ENCODE results near the gene EMP1.
A peak's percentile ranks its signal among the peaks of the same experiment; 100 is the strongest.

EMP1 gene

DNA sequence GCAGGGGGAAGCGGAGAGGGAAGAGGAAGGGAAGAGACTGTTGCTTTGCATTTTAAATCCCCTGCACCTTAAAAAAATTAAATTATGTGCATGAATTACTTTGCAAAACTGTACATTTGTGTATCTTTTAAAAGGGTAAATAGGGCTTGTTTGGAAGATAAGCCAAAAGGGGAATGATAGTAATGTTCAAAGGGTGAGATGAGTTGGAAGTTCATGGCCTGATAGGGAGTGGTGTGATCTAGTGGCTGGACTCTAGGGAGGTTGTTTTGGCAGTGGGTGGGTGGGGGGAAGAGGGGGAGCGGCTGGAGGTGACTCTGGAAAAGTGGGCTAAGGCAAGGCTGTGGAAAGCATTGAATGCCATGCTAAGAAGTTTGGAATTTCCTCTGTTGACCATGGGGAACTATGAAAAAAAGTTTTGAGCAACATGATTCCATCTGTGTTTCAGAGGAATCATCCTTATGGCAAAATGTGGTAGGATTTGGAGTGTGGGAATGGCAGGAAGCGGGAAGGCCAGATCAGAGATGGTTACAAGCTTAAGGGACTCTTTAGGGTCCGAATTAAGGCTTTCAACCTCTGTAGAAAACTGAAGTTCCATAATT, 25.5 kb upstream of the EMP1 start:
- DNase-seq, result no peak
- in situ Hi-C loops (cut with HindIII; ENCODE audit: low pct_ligation_motif_present, low pct_unique_long_range_greater_than_20kb, low sequenced_read_pairs), result no loop called here

DNA sequence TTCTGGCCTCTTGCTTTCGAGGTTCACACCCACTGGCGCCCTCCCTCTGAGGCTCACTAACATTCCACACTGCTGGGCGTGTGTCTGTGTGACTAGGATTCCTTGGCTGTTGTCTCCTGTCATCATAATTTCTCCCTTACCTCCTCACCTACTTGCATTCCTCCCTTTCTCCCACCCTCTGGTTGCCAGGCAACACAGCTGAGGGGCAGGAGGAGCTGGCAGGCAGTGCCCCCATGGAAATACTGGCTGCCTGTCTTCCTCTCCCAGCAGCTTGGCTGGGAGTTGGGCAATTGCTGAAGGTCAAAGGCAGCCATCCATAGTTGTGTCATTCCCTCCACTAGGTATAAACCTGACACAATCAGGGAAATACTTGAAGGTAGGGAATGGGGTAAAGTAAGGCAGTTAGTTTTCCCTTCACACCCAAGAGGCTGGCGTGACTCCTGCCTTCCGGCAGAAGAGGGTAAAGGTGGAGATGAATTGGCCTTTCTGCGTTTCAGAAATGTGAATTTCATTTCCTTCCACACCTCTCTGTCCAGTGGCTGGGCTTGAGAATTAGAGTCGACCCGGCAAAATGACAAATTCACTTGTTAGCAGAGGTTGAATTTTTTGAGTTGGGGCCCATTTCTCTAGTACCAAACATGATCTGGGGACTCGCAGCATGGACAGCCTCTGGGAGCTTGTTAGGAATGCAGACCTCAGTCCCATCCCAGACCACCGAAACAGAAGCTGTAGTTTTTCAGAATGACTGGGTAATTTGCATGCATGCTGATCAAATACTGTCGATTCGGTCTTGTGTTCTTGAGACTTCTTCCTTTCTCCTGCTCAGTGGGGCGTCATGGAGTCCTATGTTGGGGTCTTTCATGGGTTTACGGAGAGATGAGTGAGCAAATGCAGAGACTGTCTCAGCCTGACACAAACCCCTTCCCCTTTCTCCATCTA, 24.3 kb upstream of the EMP1 start:
- DNase-seq, result peak; percentile 23
- in situ Hi-C loops (cut with HindIII; ENCODE audit: low pct_ligation_motif_present, low pct_unique_long_range_greater_than_20kb, low sequenced_read_pairs), result no loop called here

DNA sequence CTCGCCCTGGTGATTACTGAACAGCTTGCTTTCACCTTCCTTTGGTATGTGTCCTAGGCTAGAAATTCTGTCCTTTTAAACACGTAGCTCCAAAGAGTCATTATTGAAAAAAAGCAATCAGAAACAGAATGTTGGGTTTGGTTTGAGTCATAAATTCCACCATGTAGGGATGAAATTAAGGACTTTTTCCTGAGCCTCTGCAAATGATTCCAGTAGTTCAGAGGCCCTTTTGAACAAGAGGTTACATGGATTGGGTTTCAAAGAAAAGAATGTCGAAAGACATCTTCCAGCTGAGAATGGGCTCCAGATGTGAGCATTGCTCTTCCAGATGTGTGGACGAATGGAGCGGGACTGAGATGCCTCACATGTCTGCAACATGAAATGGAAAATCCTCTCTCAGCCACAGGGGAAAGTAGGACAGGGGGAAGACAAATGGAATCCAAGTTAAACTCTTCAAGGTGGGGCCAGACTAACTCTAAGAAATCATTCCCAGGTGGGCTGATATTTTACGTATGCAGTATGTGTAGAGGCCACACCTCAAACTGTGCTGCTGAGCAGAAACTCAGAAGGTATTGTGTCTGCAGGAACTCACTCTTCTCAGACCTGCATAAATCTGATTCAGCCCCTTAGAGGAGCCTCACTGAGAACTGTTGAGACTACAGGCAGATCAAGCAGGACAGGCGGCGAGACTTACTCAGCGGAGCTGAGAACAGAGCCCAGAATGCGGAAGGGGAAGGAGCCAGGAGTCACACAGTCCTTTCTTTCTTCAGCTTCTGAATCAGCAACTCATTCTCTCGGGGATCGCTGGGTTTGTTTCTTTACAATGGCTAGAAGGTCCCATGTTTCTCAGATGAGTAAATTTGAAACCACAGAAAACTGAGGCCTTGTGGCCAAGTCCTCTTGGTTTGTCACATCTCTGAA, 23.3 kb upstream of the EMP1 start:
- in situ Hi-C loops (cut with HindIII; ENCODE audit: low pct_ligation_motif_present, low pct_unique_long_range_greater_than_20kb, low sequenced_read_pairs), result no loop called here
- peak; percentile 36 for DNase-seq

DNA sequence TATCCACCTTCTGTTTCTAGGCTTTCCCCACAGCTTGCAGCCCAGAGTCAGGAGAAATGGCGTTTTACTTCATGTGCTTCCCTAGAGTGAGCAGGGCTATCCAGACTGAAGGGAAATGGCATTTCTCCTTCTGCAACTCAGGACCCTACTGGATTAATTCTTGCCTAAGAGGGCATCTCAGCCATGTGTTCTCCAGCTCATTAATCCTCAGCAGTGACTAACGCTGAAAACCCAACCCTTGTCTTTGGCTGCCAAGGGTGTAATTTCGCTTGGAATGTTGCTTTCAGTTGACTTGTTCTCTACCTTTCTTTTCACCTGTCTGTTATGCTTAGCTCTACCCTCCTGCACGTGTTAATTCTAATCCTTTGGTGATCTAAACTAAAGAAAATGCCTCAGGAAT, 21.0 kb upstream of the EMP1 start:
- DNase-seq, result peak; percentile 80
- in situ Hi-C loops (cut with HindIII; ENCODE audit: low pct_ligation_motif_present, low pct_unique_long_range_greater_than_20kb, low sequenced_read_pairs), result no loop called here

DNA sequence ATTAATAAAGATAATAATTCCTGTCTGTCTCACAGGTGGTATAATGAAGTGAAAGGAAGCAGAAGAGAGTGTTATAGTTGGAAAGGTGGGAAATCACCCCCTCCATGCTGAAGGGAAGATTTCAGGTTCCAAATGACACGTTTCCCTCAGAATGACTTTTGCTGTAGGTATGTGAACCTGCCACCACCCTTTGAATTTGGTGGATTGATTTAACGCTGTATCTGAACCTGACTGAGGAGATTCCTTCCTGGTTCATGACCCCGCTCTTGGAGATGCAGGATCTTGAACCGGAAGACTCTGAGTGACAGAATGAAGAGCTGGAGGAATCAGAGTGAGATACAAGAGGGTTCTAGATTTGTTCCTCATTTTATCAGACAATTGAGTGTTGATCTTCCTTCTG, 20.3 kb upstream of the EMP1 start:
- no peak for DNase-seq
- in situ Hi-C loops (cut with HindIII; ENCODE audit: low pct_ligation_motif_present, low pct_unique_long_range_greater_than_20kb, low sequenced_read_pairs), result no loop called here

DNA sequence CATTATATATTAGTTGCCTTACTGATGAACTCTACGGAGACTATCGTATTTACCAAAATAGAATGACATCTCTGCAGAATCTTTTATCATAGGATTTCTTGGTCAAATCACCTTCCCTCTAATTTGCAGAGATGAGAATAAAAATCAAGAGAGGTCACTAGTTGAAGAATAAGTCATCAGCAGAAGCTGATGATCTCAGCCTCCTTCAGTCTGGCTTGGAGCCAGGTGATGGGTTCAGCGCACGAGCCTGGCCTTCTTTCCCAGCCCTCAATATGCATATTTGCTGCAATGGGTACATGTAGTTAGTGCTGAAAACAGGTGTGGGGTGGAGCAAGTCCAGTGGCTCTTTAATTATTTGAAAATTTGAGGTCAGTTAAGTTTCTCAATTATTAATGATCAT, 19.2 kb upstream of the EMP1 start:
- in situ Hi-C loops (cut with HindIII; ENCODE audit: low pct_ligation_motif_present, low pct_unique_long_range_greater_than_20kb, low sequenced_read_pairs), result no loop called here
- peak; percentile 32 for DNase-seq

DNA sequence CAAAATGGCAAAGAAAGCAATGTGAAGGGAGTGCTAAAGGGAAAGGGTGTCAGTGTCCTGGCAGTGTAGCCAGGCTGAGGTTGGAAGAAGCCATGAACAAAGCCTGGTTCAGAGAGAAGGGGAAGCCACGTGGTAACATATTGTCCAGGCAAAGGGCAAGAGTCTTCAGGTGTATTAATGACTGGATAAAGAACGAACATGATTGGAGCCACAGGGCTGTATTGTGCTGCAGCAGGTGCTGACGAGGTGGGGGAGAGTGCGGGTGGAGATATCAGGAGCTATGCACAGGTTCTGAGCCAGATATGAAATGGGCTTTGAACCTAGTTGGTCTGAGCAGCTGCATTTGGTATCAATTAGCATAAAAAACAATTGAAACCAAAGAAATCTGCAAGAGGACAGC, 18.6 kb upstream of the EMP1 start:
- no peak for DNase-seq
- in situ Hi-C loops (cut with HindIII; ENCODE audit: low pct_ligation_motif_present, low pct_unique_long_range_greater_than_20kb, low sequenced_read_pairs), result no loop called here

GRCh38 chr12:13178568-13179210, 17.8 kb upstream of the EMP1 start:
- in situ Hi-C loops (cut with HindIII; ENCODE audit: low pct_ligation_motif_present, low pct_unique_long_range_greater_than_20kb, low sequenced_read_pairs), result no loop called here
- no peak for DNase-seq

DNA sequence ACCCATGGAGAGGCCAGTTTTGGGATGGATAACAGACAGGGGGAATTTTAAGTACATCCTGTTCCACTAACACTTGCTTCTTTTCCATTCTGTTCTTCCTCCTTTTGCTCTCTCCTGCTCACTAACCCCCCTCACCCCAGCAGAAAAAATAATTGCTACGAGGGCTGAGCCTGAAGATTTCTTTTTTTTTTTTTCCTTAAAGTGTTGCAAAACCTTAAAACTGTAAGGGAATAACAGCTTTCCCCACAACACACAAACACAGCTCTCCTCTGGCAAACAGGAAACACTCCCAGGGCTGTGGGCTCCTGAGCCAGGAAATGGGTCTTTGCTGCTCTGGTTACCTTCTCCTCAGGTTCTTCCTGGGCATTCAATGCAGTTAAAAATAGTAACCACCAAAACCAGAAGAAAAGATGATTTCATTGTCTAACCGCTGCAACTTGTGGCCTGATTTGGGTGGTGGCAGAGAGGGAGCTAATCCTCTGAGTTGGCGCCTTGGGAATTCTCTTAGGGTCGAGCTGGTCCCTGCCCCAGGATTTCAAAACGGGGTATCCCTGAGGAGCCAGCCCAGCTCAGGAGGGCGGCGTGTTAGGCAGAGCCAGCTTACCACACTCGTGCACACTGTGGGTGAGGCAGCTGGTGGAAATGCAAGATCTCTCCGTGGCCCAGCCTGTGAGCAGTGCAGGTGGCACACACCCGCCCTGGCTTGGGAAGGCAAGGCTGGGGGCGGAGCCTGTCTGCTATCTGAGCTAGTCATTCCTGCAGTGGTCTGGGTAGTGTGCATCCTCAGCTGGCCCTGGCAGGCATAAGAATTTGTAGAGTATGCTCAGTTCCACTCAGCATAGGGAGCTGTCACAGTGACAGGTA, 17.1 kb upstream of the EMP1 start:
- in situ Hi-C loops (cut with HindIII; ENCODE audit: low pct_ligation_motif_present, low pct_unique_long_range_greater_than_20kb, low sequenced_read_pairs), result no loop called here
- peak; percentile 84 for DNase-seq

DNA sequence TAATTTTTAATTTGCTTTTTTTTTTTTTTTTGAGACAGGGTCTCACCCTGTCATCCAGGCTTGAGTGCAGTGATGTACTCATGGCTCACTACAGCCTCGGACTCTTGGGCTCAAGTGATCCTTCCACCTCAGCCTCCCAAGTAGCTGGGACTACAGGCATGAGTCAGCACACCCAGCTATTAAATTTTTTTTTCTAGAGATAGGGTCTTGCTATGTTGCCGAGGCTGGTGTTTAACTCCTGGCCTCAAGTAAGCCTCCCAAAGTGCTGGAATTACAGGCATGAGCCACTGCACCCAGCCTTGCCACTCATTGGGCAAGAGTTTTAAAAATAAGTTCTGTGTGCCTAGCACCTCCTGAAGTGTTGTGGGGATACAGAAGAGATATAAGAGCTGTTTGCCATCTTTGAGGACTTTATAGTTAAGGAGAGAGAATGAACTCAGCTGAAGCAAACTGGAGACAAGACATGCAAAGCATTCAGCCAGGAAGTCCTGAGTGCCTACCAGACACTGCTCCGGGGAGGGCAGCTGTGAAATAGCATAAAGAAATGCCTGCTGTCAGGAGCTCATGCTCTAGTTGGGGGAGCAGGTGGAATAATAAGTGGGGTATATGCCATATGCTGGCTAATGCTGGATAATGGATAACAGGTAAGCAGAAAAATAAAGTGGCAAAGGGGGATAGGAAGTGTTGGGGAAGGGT, 15.0 kb upstream of the EMP1 start:
- no peak for DNase-seq
- in situ Hi-C loops (cut with HindIII; ENCODE audit: low pct_ligation_motif_present, low pct_unique_long_range_greater_than_20kb, low sequenced_read_pairs), result no loop called here

- no peak for DNase-seq
- in situ Hi-C loops (cut with HindIII; ENCODE audit: low pct_ligation_motif_present, low pct_unique_long_range_greater_than_20kb, low sequenced_read_pairs), result no loop called here
Measured at GRCh38 chr12:13182881-13183280, 13.6 kb upstream of the EMP1 start.

DNA sequence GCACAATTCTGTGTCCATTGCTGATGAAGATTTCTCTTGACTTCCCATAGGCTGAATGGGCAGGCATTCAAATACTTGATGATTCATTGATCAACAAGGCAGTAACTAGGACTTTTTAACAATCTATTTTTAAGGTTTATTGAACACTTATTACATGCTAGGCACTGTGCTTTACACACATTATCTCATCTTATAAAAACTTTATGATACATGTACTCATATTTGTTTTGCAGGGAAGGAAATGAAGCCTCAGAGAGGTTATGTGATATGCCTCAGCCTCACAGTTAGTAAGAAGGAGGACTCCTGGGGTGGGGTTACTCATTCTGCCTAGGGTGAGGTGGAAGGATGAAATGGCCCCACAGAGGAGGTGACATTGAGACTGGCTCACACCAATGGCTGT, 12.9 kb upstream of the EMP1 start:
- no peak for DNase-seq
- in situ Hi-C loops (cut with HindIII; ENCODE audit: low pct_ligation_motif_present, low pct_unique_long_range_greater_than_20kb, low sequenced_read_pairs), result no loop called here

- no peak for DNase-seq
- in situ Hi-C loops (cut with HindIII; ENCODE audit: low pct_ligation_motif_present, low pct_unique_long_range_greater_than_20kb, low sequenced_read_pairs), result no loop called here
Measured at GRCh38 chr12:13186302-13186701, 10.2 kb upstream of the EMP1 start.

DNA sequence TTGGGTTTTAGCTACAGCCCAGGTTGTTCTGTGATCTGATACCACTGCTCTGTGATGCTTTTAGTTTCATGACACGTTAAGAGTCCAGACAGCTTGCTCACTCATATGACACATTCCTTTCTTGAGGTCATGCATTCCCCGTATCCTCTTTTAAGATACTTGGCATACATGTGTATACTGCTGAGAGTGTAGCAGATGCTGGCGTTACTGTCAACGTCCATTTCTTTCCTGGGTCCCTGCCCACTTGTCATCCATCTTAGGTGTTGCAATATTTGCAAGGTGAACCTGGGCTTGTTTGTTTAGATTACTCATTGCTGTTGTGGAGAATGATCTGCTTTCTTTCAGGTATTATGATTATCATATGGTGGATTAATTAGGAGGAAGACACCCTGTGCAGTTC, 9.1 kb upstream of the EMP1 start:
- in situ Hi-C loops (cut with HindIII; ENCODE audit: low pct_ligation_motif_present, low pct_unique_long_range_greater_than_20kb, low sequenced_read_pairs), result no loop called here
- DNase-seq, result peak; percentile 52

GRCh38 chr12:13189264-13189663, 7.3 kb upstream of the EMP1 start:
- in situ Hi-C loops (cut with HindIII; ENCODE audit: low pct_ligation_motif_present, low pct_unique_long_range_greater_than_20kb, low sequenced_read_pairs), result no loop called here
- DNase-seq, result no peak

DNA sequence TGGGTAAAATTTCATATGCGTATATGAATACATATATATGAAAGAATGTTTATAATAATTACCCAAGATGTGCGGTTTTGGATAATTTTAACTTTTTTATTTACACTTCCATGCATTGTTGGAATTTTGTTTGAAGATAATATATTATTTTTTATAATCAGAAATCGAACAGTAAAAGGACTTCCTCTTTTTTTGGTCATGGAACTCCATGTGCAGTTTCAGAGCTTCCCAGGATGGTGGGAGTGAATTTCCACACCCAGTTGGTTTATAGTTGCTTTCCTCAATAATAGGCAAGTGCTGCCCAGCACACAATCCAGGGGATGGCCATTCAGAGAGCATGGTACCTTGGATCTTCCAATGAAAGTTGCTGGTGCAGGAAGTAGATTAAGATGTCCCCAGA, 6.3 kb upstream of the EMP1 start:
- in situ Hi-C loops (cut with HindIII; ENCODE audit: low pct_ligation_motif_present, low pct_unique_long_range_greater_than_20kb, low sequenced_read_pairs), result no loop called here
- DNase-seq, result no peak

GRCh38 chr12:13192719-13193118, 3.8 kb upstream of the EMP1 start:
- DNase-seq, result no peak
- in situ Hi-C loops (cut with HindIII; ENCODE audit: low pct_ligation_motif_present, low pct_unique_long_range_greater_than_20kb, low sequenced_read_pairs), result no loop called here
